8988T (cell line): ENCODE results near the gene OAS1.
A peak's percentile ranks its signal among the peaks of the same experiment; 100 is the strongest.
"Not testable (repeated sequence)": the region's sequence is repeated elsewhere in the genome, so short reads cannot be mapped to it uniquely, and the experiment has no call there.

ENCODE experiments used
- DNase-seq: peaks from one replicate; pipeline ENCODE4 v3.0.0; 2011

OAS1 gene

GRCh38 chr12:112937741-112938719 lies 31.3 kb downstream of the OAS1 start, which contains the start of gene OAS3:
Gene OAS3 (plus strand): TSS chr12:112938474. CDS start chr12:112938531, 57 bp downstream.
- DNase-seq: peak; percentile 53

- no peak for DNase-seq
These were observed 32.0 kb downstream of the OAS1 start for GRCh38 chr12:112938751-112939150.

GRCh38 chr12:112939761-112940381 lies 33.1 kb downstream of the OAS1 start:
- no peak for DNase-seq

DNA sequence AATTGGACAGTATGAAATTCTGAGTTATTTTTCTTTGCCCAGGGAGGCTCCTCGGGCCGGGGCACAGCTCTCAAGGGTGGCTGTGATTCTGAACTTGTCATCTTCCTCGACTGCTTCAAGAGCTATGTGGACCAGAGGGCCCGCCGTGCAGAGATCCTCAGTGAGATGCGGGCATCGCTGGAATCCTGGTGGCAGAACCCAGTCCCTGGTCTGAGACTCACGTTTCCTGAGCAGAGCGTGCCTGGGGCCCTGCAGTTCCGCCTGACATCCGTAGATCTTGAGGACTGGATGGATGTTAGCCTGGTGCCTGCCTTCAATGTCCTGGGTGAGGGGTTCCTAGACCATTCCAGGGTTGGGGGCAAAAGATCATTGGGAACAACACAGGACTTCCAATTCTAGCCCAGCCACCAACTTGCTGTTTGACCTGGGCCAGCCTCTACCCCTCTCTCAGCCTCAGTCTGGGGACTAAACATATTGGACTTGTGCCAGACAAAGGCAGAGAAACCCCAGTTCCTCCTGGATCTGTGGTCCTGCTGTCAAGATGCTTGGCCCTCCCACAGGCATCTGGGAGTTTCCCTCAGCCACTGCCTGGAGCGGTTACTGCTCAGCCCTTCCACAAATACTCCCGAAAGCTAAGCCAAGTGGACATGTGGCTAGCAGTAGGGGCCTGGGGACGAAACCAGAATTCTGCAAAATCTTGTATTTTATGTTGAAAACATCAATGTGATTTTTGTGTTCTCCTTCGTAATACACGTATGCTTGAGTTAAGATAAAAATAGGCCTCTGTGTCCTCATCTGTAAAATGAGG lies 35.0 kb downstream of the OAS1 start:
- no peak for DNase-seq

DNA sequence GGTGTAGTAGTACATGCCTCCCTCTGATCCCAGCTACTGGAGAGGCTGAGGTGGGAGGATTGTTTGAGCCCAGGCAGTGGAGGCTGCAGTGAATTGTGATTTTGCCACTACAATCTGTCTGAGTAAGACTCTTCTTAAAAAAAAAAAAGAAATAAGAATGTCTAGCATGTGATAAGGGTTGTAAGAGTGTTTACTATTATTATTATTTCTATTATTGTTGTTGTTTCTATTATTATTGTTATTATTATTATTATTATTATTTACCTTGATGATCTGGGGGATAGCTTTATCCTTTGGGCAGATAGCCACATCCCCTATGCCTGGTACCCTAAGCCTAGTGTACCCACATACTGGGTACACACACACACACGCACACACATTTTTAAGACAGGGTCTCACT lies 35.8 kb downstream of the OAS1 start:
- no peak for DNase-seq

DNA sequence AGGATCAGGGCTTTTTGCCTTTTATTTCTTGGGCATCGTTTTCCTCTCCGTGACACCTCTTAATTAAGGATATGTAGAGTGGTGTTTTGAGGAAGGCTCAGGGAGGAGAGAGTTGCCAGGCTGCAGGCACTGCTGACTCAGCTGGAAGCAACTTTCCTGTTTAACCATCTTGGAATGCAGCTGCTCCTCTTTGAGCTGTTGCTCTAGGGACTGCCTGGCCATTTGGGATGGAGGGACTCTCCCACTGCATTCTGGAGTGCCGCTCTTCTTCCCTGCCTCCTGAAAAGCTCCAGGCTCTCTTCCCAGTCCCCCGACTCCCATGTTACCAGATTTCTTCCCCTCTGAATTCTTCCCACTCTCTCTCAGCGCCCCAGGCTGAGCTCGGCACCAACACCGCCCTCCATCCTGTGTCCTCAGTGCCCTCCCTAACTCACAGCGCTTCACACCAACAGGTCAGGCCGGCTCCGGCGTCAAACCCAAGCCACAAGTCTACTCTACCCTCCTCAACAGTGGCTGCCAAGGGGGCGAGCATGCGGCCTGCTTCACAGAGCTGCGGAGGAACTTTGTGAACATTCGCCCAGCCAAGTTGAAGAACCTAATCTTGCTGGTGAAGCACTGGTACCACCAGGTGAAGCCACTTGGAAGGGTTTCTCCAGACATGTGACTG lies 37.4 kb downstream of the OAS1 start:
- no peak for DNase-seq

GRCh38 chr12:112945515-112945914 lies 38.8 kb downstream of the OAS1 start:
- no peak for DNase-seq

- no peak for DNase-seq
These were observed 39.7 kb downstream of the OAS1 start for GRCh38 chr12:112946236-112947000.

GRCh38 chr12:112947314-112947713 lies 40.6 kb downstream of the OAS1 start:
- DNase-seq: no peak

- no peak for DNase-seq
These were observed 41.0 kb downstream of the OAS1 start for GRCh38 chr12:112947761-112948160.

DNA sequence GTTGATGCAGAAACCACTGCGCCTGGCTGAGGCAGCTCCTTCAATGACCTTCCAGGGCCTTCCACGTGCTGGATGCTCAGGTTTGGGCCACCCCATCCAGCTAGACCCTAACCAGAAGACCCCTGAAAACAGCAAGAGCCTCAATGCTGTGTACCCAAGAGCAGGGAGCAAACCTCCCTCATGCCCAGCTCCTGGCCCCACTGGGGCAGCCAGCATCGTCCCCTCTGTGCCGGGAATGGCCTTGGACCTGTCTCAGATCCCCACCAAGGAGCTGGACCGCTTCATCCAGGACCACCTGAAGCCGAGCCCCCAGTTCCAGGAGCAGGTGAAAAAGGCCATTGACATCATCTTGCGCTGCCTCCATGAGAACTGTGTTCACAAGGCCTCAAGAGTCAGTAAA lies 42.0 kb downstream of the OAS1 start:
- no peak for DNase-seq

DNA sequence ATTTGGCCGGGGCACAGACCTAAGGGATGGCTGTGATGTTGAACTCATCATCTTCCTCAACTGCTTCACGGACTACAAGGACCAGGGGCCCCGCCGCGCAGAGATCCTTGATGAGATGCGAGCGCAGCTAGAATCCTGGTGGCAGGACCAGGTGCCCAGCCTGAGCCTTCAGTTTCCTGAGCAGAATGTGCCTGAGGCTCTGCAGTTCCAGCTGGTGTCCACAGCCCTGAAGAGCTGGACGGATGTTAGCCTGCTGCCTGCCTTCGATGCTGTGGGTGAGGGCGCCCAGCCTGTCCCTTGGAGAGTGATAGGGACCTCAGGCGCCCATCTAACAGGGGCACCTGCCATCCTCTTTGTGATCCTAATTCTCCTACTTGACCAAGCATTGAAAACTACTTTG lies 43.9 kb downstream of the OAS1 start:
- DNase-seq: no peak

DNA sequence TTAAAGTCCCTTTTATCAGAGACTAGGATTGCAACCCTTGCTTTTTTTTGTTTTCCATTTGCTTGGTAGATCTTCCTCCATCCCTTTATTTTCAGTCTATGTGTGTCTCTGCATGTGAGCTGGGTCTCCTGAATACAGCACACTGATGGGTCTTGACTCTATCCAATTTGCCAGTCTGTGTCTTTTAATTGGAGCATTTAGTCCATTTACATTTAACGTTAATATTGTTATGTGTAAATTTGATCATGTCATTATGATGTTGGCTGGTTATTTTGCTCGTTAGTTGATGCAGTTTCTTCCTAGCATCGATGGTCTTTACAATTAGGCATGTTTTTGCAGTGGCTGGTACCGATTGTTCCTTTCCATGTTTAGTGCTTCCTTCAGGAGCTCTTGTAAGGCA lies 50.4 kb downstream of the OAS1 start:
- DNase-seq: not testable (repeated sequence)

GRCh38 chr12:112961074-112961473 lies 54.3 kb downstream of the OAS1 start:
- DNase-seq: no peak

- no peak for DNase-seq
These were observed 54.8 kb downstream of the OAS1 start for GRCh38 chr12:112961536-112961935.

GRCh38 chr12:112962561-112962960 lies 55.8 kb downstream of the OAS1 start:
- no peak for DNase-seq

DNA sequence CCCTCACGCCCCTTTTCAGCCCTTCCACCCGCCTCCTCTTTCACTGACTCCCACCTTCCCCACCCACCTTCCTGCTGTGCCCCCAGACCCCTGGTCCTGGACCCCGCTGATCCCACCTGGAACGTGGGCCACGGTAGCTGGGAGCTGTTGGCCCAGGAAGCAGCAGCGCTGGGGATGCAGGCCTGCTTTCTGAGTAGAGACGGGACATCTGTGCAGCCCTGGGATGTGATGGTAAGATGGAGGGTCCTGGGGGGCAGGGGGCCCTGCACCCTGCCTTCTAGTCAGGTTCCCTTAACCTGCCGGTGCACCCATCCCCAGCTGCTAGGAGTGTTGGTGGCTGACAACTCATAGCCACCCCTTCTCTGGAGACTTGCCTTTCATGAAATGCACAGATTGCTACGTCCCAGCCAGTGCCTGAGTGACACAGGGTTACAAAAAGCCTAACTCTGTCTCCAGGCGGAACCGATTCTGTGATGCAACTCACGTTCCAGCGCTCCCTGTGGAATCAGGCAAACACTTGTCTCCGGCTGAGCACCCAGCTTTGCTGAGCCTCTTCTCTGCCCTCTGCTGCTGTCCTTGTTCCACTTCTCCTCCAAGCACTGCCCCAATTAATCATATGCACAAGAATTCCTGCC lies 56.6 kb downstream of the OAS1 start:
- no peak for DNase-seq

- no peak for DNase-seq
These were observed 57.4 kb downstream of the OAS1 start for GRCh38 chr12:112964067-112964670.

GRCh38 chr12:112964915-112965314 lies 58.2 kb downstream of the OAS1 start:
- no peak for DNase-seq

- DNase-seq: no peak
These were observed 58.9 kb downstream of the OAS1 start for GRCh38 chr12:112965643-112966042.

GRCh38 chr12:112967306-112967705 lies 60.5 kb downstream of the OAS1 start:
- DNase-seq: no peak
